Effector memory CD8-positive, alpha-beta T cell (primary cell): Measurements from ENCODE around the gene MAPKBP1.

ENCODE experiments used
- ATAC-seq: fragments of 150-1000 bp; cut with Tn5 transposase; replicated peaks from 2 replicates; pipeline ENCODE4 v1.10.0; 2021; ENCODE audit warnings: mild to moderate bottlenecking, moderate library complexity
- DNase-seq, 3 experiments: peaks; one replicate each; pipeline ENCODE4 v3.0.0; 2021
- H3K27ac Mint-ChIP-seq, 2 donors: one replicate each; pipeline ENCODE4 v1.8.0; 2022; ENCODE audit warnings: mild to moderate bottlenecking in 2 of 2, mixed read lengths in 2 of 2, moderate library complexity in 2 of 2
- H3K27me3 Mint-ChIP-seq, 2 donors: one replicate each; pipeline ENCODE4 v1.8.0; 2022; ENCODE audit warnings: mixed read lengths in 2 of 2
- H3K36me3 Mint-ChIP-seq: one replicate; pipeline ENCODE4 v1.8.0; 2022; ENCODE audit warnings: mild to moderate bottlenecking, moderate library complexity, mixed read lengths; ENCODE audit not compliant: insufficient read depth
- H3K4me1 Mint-ChIP-seq, 2 donors: one replicate each; pipeline ENCODE4 v1.8.0; 2022; ENCODE audit warnings: low read depth in 2 of 2, mixed read lengths in 2 of 2
- H3K4me3 Mint-ChIP-seq, 2 donors: one replicate each; pipeline ENCODE4 v1.8.0; 2022; ENCODE audit warnings: mild to moderate bottlenecking in 2 of 2, mixed read lengths in 2 of 2, moderate library complexity in 2 of 2
- H3K9me3 Mint-ChIP-seq, 2 donors: one replicate each; pipeline ENCODE4 v1.8.0; 2022; ENCODE audit warnings: mixed read lengths in 2 of 2

MAPKBP1 gene

DNA sequence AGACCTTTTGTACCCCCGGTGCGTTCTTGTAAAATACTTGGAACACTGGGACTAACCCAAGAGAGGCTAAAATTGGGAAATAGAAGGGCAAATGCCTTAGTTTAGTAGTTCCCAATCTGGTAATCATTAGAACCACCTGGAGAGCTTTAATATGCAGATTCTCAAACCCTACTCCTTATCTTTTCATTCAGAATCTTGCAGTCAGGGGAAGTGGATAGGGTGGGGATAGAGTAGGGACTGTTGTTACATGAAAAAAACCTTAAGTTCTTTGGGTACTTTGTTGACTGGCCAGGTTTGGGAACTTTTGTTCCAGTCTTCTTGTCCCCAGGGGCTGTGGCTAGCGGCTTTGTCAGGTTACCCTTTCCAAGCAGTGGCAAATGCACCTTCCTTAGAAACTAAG is 15.9 kb downstream of the MAPKBP1 start:
- peak overlapping the region; percentile 38 to 77 for H3K27ac Mint-ChIP-seq
- ATAC-seq: no peak
- H3K4me3 Mint-ChIP-seq: peak overlapping the region in 1 of 2 donors; percentile 7
- no peaks in the 10 kb centered on the region for H3K36me3 Mint-ChIP-seq
- no peak for DNase-seq
- peaks cover 40 to 43% of the 10 kb centered on the region in 2 donors for H3K4me1 Mint-ChIP-seq
- H3K27me3 Mint-ChIP-seq: no peaks in the 10 kb centered on the region
- H3K9me3 Mint-ChIP-seq: no peaks in the 10 kb centered on the region

- Mint-ChIP-seq H3K4me3 (peak overlapping the region; percentile 7 to 39), H3K9me3 (no peaks in the 10 kb centered on the region), H3K27me3 (no peaks in the 10 kb centered on the region), H3K4me1 (peaks cover 39 to 45% of the 10 kb centered on the region in 2 donors), H3K36me3 (no peaks in the 10 kb centered on the region), H3K27ac (peak overlapping the region; percentile 70 to 77)
- ATAC-seq: no peak
- DNase-seq: no peak
Observed at GRCh38 chr15:41790756-41791546, 16.7 kb downstream of the MAPKBP1 start.

- H3K27me3 Mint-ChIP-seq: no peaks in the 10 kb centered on the region
- ATAC-seq (no peak), DNase-seq (no peak)
- no peaks in the 10 kb centered on the region for H3K36me3 Mint-ChIP-seq
- H3K4me1 Mint-ChIP-seq: peaks cover 39 to 45% of the 10 kb centered on the region in 2 donors
- H3K4me3 Mint-ChIP-seq: peak overlapping the region; percentile 39 to 43
- H3K9me3 Mint-ChIP-seq: no peaks in the 10 kb centered on the region
- H3K27ac Mint-ChIP-seq: peak overlapping the region; percentile 70 to 77
Observed at GRCh38 chr15:41791547-41791937, 17.3 kb downstream of the MAPKBP1 start.

- no peak for DNase-seq
- ATAC-seq: no peak
- no peaks in the 10 kb centered on the region for H3K9me3 Mint-ChIP-seq
- H3K4me3 Mint-ChIP-seq: peak overlapping the region in 1 of 2 donors; percentile 43
- H3K27me3 Mint-ChIP-seq: no peaks in the 10 kb centered on the region
- peak overlapping the region in 1 of 2 donors; percentile 70 for H3K27ac Mint-ChIP-seq
- H3K36me3 Mint-ChIP-seq: no peaks in the 10 kb centered on the region
- H3K4me1 Mint-ChIP-seq: peaks cover 39 to 45% of the 10 kb centered on the region in 2 donors
Observed at GRCh38 chr15:41792000-41792637, 17.8 kb downstream of the MAPKBP1 start.

- H3K4me1 Mint-ChIP-seq: peaks cover 34 to 42% of the 10 kb centered on the region in 2 donors
Observed at GRCh38 chr15:41794081-41794480, 19.8 kb downstream of the MAPKBP1 start.

DNA sequence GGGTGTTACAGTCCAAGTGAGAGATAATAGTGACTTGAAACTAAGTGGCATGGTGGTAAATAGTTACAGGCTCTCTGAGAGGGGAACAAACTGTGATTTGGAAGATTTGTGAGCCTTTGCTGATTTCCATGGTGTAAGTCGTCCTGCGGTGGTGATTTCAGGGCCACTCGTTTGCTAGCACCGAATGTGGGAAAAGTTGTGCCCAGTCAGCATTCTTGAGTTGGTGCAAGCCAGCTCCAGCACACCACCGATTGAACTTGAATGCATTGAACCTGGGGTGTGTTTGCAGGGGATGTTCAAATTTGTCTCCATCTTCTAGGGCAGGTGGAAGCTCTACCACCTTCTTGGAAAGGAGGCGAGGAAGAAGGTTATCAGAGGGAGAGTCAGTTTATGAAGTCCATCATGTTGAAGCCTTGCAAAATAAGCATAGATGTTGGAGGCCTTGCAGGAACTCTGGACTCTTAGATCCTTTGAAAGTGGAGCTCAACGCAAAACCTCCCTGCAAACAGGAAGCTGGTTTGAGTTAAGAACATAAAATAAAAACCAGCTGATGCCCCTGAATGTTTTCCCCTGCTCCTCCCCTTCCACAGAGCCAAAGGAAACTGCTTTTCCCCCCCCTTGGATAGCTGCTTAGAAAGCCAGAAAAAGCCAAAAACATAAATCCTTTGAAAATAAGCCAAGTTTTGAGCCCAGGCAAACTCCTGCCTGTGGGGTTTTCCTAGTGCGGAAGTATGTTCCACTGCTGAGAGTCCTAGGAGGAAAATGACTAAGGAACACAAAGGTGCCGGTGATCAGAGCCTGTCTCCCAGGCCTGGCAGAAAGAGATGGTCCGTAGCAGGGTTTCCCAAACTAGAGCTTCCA is 21.9 kb downstream of the MAPKBP1 start:
- Mint-ChIP-seq H3K36me3 (peaks cover 8% of the 10 kb centered on the region), H3K4me1 (peaks cover 13 to 21% of the 10 kb centered on the region in 2 donors), H3K27ac (peak overlapping the region in 1 of 2 donors; percentile 23), H3K9me3 (no peaks in the 10 kb centered on the region), H3K4me3 (no peak overlapping the region), H3K27me3 (no peaks in the 10 kb centered on the region)
- no peak for DNase-seq
- ATAC-seq: no peak

More at GRCh38 chr15:41794081-41794480, 19.8 kb downstream of the MAPKBP1 start:
- Mint-ChIP-seq H3K36me3 (peaks cover 3% of the 10 kb centered on the region), H3K4me3 (no peak overlapping the region), H3K27me3 (no peaks in the 10 kb centered on the region), H3K9me3 (no peaks in the 10 kb centered on the region), H3K27ac (peak overlapping the region in 1 of 2 donors; percentile 42)
- ATAC-seq (no peak), DNase-seq (no peak)

DNA sequence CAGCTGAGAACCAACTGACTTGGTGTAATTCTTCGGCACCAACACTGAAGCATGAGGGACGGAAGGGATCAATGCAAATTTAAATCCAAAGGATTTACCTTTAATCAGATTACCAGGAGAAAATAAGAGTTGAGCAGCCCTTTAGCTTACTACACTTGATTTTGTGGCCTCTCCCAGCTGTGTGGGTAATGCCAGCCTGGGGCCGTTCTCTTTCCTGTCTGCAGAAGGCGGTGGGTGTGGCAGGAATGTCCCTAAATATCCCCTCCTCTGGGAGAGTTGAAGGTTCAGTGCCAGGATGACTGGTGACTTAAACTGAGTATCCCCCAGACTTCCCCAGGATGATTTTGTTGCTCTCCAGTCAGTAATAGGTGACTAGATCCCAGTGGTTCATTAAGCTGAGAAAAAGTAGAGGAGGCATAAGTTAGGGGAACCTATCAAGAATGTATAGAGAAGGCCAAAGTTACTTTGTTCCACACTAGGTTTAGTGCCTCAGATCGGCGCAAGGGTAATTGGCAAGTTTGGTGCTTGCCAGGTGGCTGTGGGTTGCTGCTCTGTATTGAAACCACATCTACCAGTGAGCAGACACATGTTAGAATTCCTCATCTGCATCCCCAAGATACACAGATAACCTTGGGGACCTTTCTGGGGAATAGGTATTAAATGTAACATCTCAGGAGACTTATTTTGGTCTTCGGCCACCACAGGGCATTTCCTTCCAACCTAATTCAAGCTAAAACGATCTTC is 23.1 kb downstream of the MAPKBP1 start:
- no peak for DNase-seq
- peak overlapping the region in 1 of 2 donors; percentile 1 for H3K27ac Mint-ChIP-seq
- H3K4me1 Mint-ChIP-seq: peaks cover 3 to 11% of the 10 kb centered on the region in 2 donors

DNA sequence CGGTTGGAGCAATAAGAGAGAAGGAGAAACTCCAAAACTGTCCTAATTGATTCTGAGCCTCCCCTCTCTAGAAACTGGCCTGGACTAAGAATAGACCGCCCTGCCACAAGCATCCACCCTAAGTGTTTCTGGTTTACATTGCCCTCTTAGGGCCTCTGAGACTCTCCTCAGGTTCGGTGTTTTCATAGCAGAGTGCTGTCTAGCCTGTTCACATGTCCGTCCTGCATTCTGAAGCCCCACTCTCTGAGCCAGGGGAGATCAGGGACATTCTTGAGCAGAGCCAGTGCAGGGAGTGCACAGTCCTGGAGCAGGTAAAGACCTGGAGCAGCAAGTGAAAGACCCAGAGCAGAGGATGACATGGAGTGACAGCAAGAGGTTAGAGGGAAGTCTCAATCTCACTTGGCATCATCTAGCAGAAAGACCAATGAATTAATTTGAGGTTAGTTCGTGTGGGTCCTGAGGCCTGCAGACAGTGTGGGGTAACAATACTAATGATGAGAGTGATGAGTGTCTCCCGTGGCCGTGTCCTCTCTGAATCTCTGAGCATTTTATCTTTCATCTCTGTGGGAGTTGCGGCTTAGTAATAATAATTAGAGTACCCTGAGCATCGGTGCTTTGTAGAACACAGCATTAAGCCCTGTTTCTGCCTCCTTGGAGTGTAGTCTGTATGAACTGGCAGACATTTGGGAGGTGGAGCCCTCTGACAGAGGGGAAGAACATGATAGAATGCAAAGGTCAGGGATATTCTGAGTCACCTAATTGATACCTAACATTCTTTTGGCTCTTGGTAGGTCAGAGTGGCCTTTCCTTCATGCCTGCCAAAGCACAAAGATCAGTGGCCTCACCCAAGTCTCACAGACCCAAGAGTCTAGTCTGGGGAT is 24.6 kb downstream of the MAPKBP1 start:
- Mint-ChIP-seq H3K4me1 (peaks cover 3 to 11% of the 10 kb centered on the region in 2 donors), H3K9me3 (no peaks in the 10 kb centered on the region), H3K4me3 (no peak overlapping the region), H3K27ac (peak overlapping the region in 1 of 2 donors; percentile 29), H3K36me3 (peaks cover 8% of the 10 kb centered on the region), H3K27me3 (no peaks in the 10 kb centered on the region)
- DNase-seq (no peak), ATAC-seq (no peak)

More for the DNA sequence above, 23.1 kb downstream of the MAPKBP1 start:
- Mint-ChIP-seq H3K4me3 (no peak overlapping the region), H3K9me3 (no peaks in the 10 kb centered on the region), H3K36me3 (peaks cover 8% of the 10 kb centered on the region), H3K27me3 (no peaks in the 10 kb centered on the region)
- no peak for ATAC-seq

DNA sequence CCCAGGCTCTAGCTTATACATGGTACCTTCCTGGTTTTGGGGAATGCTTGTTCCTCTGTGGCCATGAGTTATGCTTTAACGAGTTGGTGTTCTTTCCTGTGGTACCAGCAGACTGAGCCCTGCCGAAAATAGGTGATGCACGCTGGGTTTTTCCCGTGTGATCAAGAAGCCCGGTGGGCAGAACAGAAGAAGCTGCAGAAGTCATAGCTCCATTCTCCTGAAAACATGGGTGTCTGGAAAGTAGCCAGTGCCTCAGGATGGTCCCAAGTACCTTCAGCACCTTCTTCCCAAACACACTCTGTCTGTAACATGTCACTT is 25.2 kb downstream of the MAPKBP1 start:
- ATAC-seq: no peak

DNA sequence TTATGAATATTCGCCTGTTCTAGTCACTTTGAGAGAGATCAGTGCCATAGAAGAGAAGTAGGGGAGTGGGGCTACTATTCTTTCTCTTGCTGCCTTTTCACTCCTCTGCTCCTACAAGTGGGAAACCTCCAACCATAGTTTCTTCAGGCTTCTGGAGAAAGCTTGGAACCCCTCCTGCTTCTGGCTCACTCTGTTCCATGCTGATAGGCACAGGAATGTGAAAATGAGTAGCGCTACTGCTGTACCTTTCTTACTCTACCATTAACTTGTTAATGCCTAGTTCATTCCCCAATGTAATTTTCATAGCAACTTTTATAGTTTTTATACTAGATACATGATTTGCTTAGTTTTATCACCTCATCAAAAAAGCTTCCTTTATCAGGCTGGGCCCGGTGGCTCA is 26.9 kb downstream of the MAPKBP1 start:
- Mint-ChIP-seq H3K27ac (no peak overlapping the region), H3K9me3 (no peaks in the 10 kb centered on the region)

More for the DNA sequence above, 25.2 kb downstream of the MAPKBP1 start:
- Mint-ChIP-seq H3K4me1 (peaks cover 4 to 11% of the 10 kb centered on the region in 2 donors), H3K36me3 (peaks cover 8% of the 10 kb centered on the region), H3K27me3 (no peaks in the 10 kb centered on the region), H3K27ac (peak overlapping the region in 1 of 2 donors; percentile 23), H3K4me3 (no peak overlapping the region), H3K9me3 (no peaks in the 10 kb centered on the region)
- no peak for DNase-seq

GRCh38 chr15:41801850-41802455 is 27.7 kb downstream of the MAPKBP1 start:
- Mint-ChIP-seq H3K4me1 (peaks cover 2 to 8% of the 10 kb centered on the region in 2 donors), H3K9me3 (no peaks in the 10 kb centered on the region), H3K27ac (no peak overlapping the region), H3K36me3 (peaks cover 8% of the 10 kb centered on the region), H3K27me3 (no peaks in the 10 kb centered on the region), H3K4me3 (no peak overlapping the region)
- ATAC-seq (no peak), DNase-seq (no peak)

More for the DNA sequence above, 26.9 kb downstream of the MAPKBP1 start:
- Mint-ChIP-seq H3K36me3 (peaks cover 8% of the 10 kb centered on the region), H3K4me1 (peaks cover 2 to 8% of the 10 kb centered on the region in 2 donors), H3K4me3 (no peak overlapping the region), H3K27me3 (no peaks in the 10 kb centered on the region)
- no peak for DNase-seq
- ATAC-seq: no peak

DNA sequence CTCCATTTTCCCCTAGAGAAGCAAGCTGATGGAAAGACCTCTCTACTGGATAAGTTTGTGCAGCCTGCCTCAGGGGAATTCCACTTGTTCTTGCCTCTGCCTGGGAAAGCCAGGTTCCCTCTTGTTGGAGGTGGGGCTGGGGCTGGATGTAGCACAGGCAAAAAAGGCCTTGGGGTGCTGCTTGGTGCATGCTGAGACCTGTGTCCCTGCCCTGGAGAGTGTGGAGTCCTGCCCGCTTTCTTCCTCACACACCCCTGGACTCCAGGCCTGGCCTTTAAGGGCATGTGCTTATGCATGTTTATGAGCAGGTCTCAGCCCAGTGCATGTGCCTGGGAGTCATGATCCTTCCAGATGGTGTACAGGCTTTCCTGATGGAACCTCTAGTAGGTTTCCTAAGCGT is 30.1 kb downstream of the MAPKBP1 start:
- peak overlapping the region; percentile 44 to 83 for H3K27ac Mint-ChIP-seq
- no peak for ATAC-seq

More for the DNA sequence above, 30.1 kb downstream of the MAPKBP1 start:
- Mint-ChIP-seq H3K36me3 (peaks cover 5% of the 10 kb centered on the region), H3K27me3 (no peaks in the 10 kb centered on the region), H3K4me3 (no peak overlapping the region), H3K4me1 (peaks cover 0 to 2% of the 10 kb centered on the region in 2 donors), H3K9me3 (no peaks in the 10 kb centered on the region)
- no peak for DNase-seq
